OCI-LY1 (cell line): ENCODE data around the gene MRGPRE.

Experiments
- CTCF ChIP-seq: fragments of 200-600 bp; sonication (generic), shearing (Covaris generic); IDR thresholded peaks from 2 replicates; pipeline ENCODE4 v1.5.1; 2017; ENCODE audit warnings: mild to moderate bottlenecking, antibody characterized with exemption, low read length, moderate library complexity, mixed read lengths
- EZH2 ChIP-seq: fragments of 200-600 bp; sonication (generic), shearing (Covaris generic); IDR thresholded peaks from 2 replicates; pipeline ENCODE4 v1.8.0; 2017; ENCODE audit warnings: borderline replicate concordance, mixed run types, mild to moderate bottlenecking, antibody characterized with exemption, low read length, moderate library complexity, mixed read lengths

DNA sequence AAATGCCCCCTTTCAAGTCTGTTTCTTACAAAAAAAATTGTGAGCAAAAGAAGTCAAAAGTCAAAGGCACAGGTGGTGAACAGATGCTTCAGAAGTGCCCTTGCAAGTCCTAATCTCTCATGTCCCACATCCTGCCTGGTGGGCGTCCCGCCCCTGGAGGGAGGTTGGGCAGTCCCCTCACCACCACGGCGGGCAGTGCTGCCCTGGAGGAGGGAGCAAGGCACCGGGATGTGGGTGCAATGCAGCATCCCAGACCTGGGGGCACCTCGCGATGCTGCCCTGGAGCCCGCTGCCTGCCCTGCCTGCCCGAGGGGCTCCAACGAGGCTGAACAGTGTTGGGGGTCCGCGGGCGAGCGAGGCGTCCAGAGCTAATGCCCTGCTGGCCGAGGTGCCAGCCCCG is 29.5 kb downstream of the MRGPRE start:
- TF ChIP-seq CTCF: no peak
- TF ChIP-seq EZH2: no peak
